Upper lobe of left lung (tissue), 4 donors: ENCODE measurements around the gene S1PR5.

Source experiments
- CTCF ChIP-seq, 6 experiments: fragments of 450-650 bp in 4 of 6; fragments of 200-600 bp in 2 of 6; sonication (generic) in 2 of 6; IDR thresholded peaks; one replicate each; pipeline ENCODE4 v1.5.1; 2016 to 2019; ENCODE audit warnings: antibody characterized with exemption in 6 of 6
- POLR2A ChIP-seq, 4 donors: fragments of 450-650 bp; IDR thresholded peaks; one replicate each; pipeline ENCODE4 v1.5.1; 2016 to 2017; ENCODE audit warnings: antibody characterized with exemption in 4 of 4, mild to moderate bottlenecking in 2 of 4

- no peak for TF ChIP-seq CTCF (IDR thresholded peaks at IDR 0.05)
- TF ChIP-seq POLR2A (IDR thresholded peaks at IDR 0.05) = no peak
Measured at GRCh38 chr19:10508036-10508435, 9.2 kb downstream of the S1PR5 start.
